ENCODE results near the gene TTC34.

GRCh38 chr1:2795926-2796325 is 5.6 kb downstream of the TTC34 start:
- no peak for TF ChIP-seq HDGF (IDR thresholded peaks at IDR 0.05; ENCODE audit: borderline replicate concordance)
- no peak for TF ChIP-seq FOXK2 (IDR thresholded peaks at IDR 0.05)
- TF ChIP-seq L3MBTL2 (conservative IDR thresholded peaks at IDR 0.05) = no peak
- no peak for TF ChIP-seq LEF1 (IDR thresholded peaks at IDR 0.05; ENCODE audit: borderline replicate concordance)
- no peak for TF ChIP-seq ARNT (IDR thresholded peaks at IDR 0.05)
- no peak for TF ChIP-seq ELF4 (IDR thresholded peaks at IDR 0.05)
- no peak for TF ChIP-seq SP1 (IDR thresholded peaks at IDR 0.05)
- TF ChIP-seq FOXM1 (IDR thresholded peaks at IDR 0.05; ENCODE audit: borderline replicate concordance) = no peak
- no peak for TF ChIP-seq SUZ12 (IDR thresholded peaks at IDR 0.05)
- TF ChIP-seq FOXA1 (IDR thresholded peaks at IDR 0.05) = no peak
- TF ChIP-seq TARDBP (IDR thresholded peaks at IDR 0.05) = no peak

Data from HEK293T (cell line).